Panc1 (cell line): Measurements from ENCODE around the gene KCNF1. TPM values are rescaled to one million over a fixed set of nuclear protein-coding genes. Genes with fewer than 3 reads are reported as not detected.

Experiments
- ATAC-seq: fragments of 200-7000 bp; cut with Tn5 transposase; 2 replicates; pipeline ENCODE4 v1.9.1; 2020; ENCODE audit warnings: mild to moderate bottlenecking, moderate library complexity
- BruUV-seq: library from RNA; stranded (reverse); fragments of 400-500 nt; replicated peaks from 2 replicates; lab custom pipeline; 2021; lab: Mats Ljungman, UMichigan
- CTCF ChIA-PET: fragments of 300-600 bp; sonication (Branson Sonifier 250); formaldehyde crosslinking; loops from one replicate; lab custom pipeline; 2022; ENCODE audit warnings: antibody characterized with exemption; lab: Charles Lee
- POLR2A ChIA-PET: fragments of 300-600 bp; sonication (Branson Sonifier 250); formaldehyde crosslinking; loops from one replicate; lab custom pipeline; 2022; ENCODE audit warnings: antibody characterized with exemption; lab: Charles Lee
- DNase-seq: peaks from one replicate; pipeline ENCODE4 v3.0.0-alpha.2; 2010; ENCODE audit warnings: low read depth, low spot score
- H3K27ac ChIP-seq: 2 replicates; pipeline ENCODE4 v1.5.1; 2011; ENCODE audit warnings: mild to moderate bottlenecking, low read length, inconsistent platforms
- H3K27me3 ChIP-seq: fragments of 200-500 bp; sonication (Bioruptor generic); 2 replicates; pipeline ENCODE4 v1.6.0; 2014; ENCODE audit warnings: low read length, inconsistent platforms; ENCODE audit not compliant: control insufficient read depth, insufficient read depth
- H3K36me3 ChIP-seq: fragments of 200-500 bp; sonication (Bioruptor generic); 2 replicates; pipeline ENCODE4 v1.5.1; 2014; ENCODE audit warnings: inconsistent platforms, mild to moderate bottlenecking, low read length, moderate library complexity; ENCODE audit not compliant: control insufficient read depth, insufficient read depth
- H3K4me1 ChIP-seq: 2 replicates; pipeline ENCODE4 v1.5.1; 2011; ENCODE audit warnings: inconsistent platforms, mild to moderate bottlenecking, low read length, moderate library complexity; ENCODE audit not compliant: control insufficient read depth, insufficient read depth
- H3K4me3 ChIP-seq, 2 experiments: 2 replicates each; pipeline ENCODE4 v1.5.1; 2011 to 2012; ENCODE audit warnings: low read depth in 2 of 2, low read length in 2 of 2, mild to moderate bottlenecking in 2 of 2, inconsistent platforms in 1 of 2, moderate library complexity in 1 of 2
- H3K9me3 ChIP-seq: fragments of 200-500 bp; sonication (Bioruptor generic); 2 replicates; pipeline ENCODE4 v1.5.1; 2014; ENCODE audit warnings: low read depth, mild to moderate bottlenecking, inconsistent platforms, low read length, moderate library complexity; ENCODE audit not compliant: control insufficient read depth, insufficient read depth
- CTCF ChIP-seq: fragments of 450-650 bp; IDR thresholded peaks from 2 replicates; pipeline ENCODE4 v1.5.1; 2017; ENCODE audit warnings: mild to moderate bottlenecking
- POLR2AphosphoS5 ChIP-seq: IDR thresholded peaks from 2 replicates; pipeline ENCODE4 v1.6.1; 2012; ENCODE audit warnings: mild to moderate bottlenecking, low read depth, low read length, moderate library complexity
- SIN3A ChIP-seq: IDR thresholded peaks from 2 replicates; pipeline ENCODE4 v1.6.1; 2012; ENCODE audit warnings: low read depth, mild to moderate bottlenecking, low read length, moderate library complexity, borderline replicate concordance; ENCODE audit not compliant: insufficient read depth
- TCF7L2 ChIP-seq: IDR thresholded peaks from 2 replicates; pipeline ENCODE4 v1.6.1; 2011; ENCODE audit warnings: mild to moderate bottlenecking, low read depth, low read length, inconsistent platforms
- in situ Hi-C: cut with HindIII; loops from 2 replicates; pipeline ENCODE4 v1.10.0; 2016; ENCODE audit warnings: low sequenced_read_pairs, low pct_unique_long_range_greater_than_20kb
- intact Hi-C: fragments of 100-400 bp; cut with micrococcal nuclease; formaldehyde crosslinking; loops from one replicate; pipeline ENCODE4 v1.10.0; 2022; ENCODE audit not compliant: unreplicated experiment
- total RNA-seq: library from RNA; stranded (reverse); gene quantifications from one replicate; pipeline ENCODE4 v1.2.1, GENCODE V29; 2021; ENCODE audit not compliant: unreplicated experiment
- TF ChIP-seq, protein P1 (sequence below), 2 experiments: IDR thresholded peaks; 2 replicates each; pipeline ENCODE4 v1.6.1; 2011 to 2012; ENCODE audit warnings: low read depth in 2 of 2, control low read depth in 1 of 2, low read length in 1 of 2, mild to moderate bottlenecking in 1 of 2, moderate library complexity in 1 of 2; ENCODE audit not compliant: insufficient read depth in 1 of 2

KCNF1 gene
- total RNA-seq, 1 experiment from 2014 or later: 0.39 TPM

- Histone ChIP-seq H3K27ac (no peak overlapping the region), H3K9me3 (no peaks in the 10 kb centered on the region), H3K4me1 (no peaks in the 10 kb centered on the region), H3K36me3 (no peaks in the 10 kb centered on the region), H3K27me3 (peaks cover 9% of the 10 kb centered on the region), H3K4me3 (no peak overlapping the region)
- intact Hi-C loops (no loop called here), in situ Hi-C loops (no loop called here)
- no peak for DNase-seq
- no peak for TF ChIP-seq CTCF
- TF ChIP-seq TCF7L2: no peak
- TF ChIP-seq, protein P1, sequence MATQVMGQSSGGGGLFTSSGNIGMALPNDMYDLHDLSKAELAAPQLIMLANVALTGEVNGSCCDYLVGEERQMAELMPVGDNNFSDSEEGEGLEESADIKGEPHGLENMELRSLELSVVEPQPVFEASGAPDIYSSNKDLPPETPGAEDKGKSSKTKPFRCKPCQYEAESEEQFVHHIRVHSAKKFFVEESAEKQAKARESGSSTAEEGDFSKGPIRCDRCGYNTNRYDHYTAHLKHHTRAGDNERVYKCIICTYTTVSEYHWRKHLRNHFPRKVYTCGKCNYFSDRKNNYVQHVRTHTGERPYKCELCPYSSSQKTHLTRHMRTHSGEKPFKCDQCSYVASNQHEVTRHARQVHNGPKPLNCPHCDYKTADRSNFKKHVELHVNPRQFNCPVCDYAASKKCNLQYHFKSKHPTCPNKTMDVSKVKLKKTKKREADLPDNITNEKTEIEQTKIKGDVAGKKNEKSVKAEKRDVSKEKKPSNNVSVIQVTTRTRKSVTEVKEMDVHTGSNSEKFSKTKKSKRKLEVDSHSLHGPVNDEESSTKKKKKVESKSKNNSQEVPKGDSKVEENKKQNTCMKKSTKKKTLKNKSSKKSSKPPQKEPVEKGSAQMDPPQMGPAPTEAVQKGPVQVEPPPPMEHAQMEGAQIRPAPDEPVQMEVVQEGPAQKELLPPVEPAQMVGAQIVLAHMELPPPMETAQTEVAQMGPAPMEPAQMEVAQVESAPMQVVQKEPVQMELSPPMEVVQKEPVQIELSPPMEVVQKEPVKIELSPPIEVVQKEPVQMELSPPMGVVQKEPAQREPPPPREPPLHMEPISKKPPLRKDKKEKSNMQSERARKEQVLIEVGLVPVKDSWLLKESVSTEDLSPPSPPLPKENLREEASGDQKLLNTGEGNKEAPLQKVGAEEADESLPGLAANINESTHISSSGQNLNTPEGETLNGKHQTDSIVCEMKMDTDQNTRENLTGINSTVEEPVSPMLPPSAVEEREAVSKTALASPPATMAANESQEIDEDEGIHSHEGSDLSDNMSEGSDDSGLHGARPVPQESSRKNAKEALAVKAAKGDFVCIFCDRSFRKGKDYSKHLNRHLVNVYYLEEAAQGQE (IDR thresholded peaks at IDR 0.05; ENCODE audit: insufficient read depth in 1 of 2, low read depth in 2 of 2, low read length in 1 of 2): no peak
- TF ChIP-seq SIN3A: no peak
- no peak for TF ChIP-seq POLR2AphosphoS5
- ATAC-seq: no peak
- CTCF ChIA-PET: no interaction called here
- no TSS peak for BruUV-seq
- POLR2A ChIA-PET: no interaction called here
Observed at GRCh38 chr2:10915236-10915635, 3.5 kb downstream of the KCNF1 start.

GRCh38 chr2:10915731-10916276, 4.1 kb downstream of the KCNF1 start:
- DNase-seq (no peak), ATAC-seq (no peak)
- Histone ChIP-seq H3K9me3 (no peaks in the 10 kb centered on the region), H3K4me3 (no peak overlapping the region), H3K27me3 (peaks cover 4% of the 10 kb centered on the region; the same call in 1 of the 2 replicates), H3K36me3 (no peaks in the 10 kb centered on the region), H3K27ac (no peak overlapping the region), H3K4me1 (no peaks in the 10 kb centered on the region)
- intact Hi-C loops: no loop called here
- POLR2A ChIA-PET: no interaction called here
- no TSS peak for BruUV-seq
- TF ChIP-seq TCF7L2: no peak
- TF ChIP-seq POLR2AphosphoS5: no peak
- no peak for TF ChIP-seq CTCF
- TF ChIP-seq, protein P1 (IDR thresholded peaks at IDR 0.05; ENCODE audit: insufficient read depth in 1 of 2, low read depth in 2 of 2, low read length in 1 of 2): no peak
- no peak for TF ChIP-seq SIN3A
- CTCF ChIA-PET: no interaction called here
- in situ Hi-C loops: no loop called here
